GM12878 (cell line): Measurements from ENCODE around the gene HOXD13. TPM values are rescaled to one million over a fixed set of nuclear protein-coding genes. Genes with fewer than 3 reads are reported as not detected.

Experiments
- ATAC-seq: fragments of 200-7000 bp; cut with Tn5 transposase; 3 replicates; pipeline ENCODE4 v1.9.1; 2020; ENCODE audit warnings: mild to moderate bottlenecking, moderate library complexity
- BruUV-seq: library from RNA; stranded (reverse); fragments of 400-500 nt; replicated peaks from 2 replicates; lab custom pipeline; 2021; lab: Mats Ljungman, UMichigan
- CTCF ChIA-PET: fragments of 300-600 bp; sonication (Branson Sonifier 250); formaldehyde crosslinking; extraction: SDS; loops from one replicate; lab custom pipeline; 2021; ENCODE audit warnings: inconsistent platforms; lab: Yijun Ruan, JAX
- POLR2A ChIA-PET: fragments of 350-600 bp; formaldehyde crosslinking; extraction: SDS; loops from one replicate; lab custom pipeline; 2021; ENCODE audit warnings: inconsistent platforms; lab: Charles Lee
- RAD21 ChIA-PET: fragments of 300-600 bp; sonication (Branson Sonifier 250); formaldehyde crosslinking; loops from one replicate; lab custom pipeline; 2023; ENCODE audit warnings: antibody characterized with exemption; ENCODE audit not compliant: unreplicated experiment; lab: Charles Lee
- SMC1A ChIA-PET: fragments of 300-600 bp; sonication (Branson Sonifier 250); formaldehyde crosslinking; loops from one replicate; lab custom pipeline; 2023; ENCODE audit not compliant: unreplicated experiment, uncharacterized antibody; lab: Charles Lee
- DNase-seq: peaks from one replicate; pipeline ENCODE4 v3.0.0-alpha.2; 2011; ENCODE audit warnings: low read depth, low spot score
- FAIRE-seq: peaks from 3 replicates; lab custom pipeline; 2011; peaks lifted over from hg19 to GRCh38; lab: Jason Lieb, UNC
- H2AFZ ChIP-seq: 2 replicates; pipeline ENCODE4 v1.6.0; 2011; ENCODE audit warnings: low read depth, low read length, control low read depth; ENCODE audit not compliant: control insufficient read depth
- H3K27ac ChIP-seq: 2 replicates; pipeline ENCODE4 v1.5.1; 2011; ENCODE audit warnings: control low read depth; ENCODE audit not compliant: control insufficient read depth, insufficient read depth
- H3K27me3 ChIP-seq, 2 experiments: replicated peaks in 1 of 2; 2 replicates each; pipeline versions ENCODE4 v1.6.0 to v1.6.1; 2011; ENCODE audit warnings: low read length in 1 of 2; ENCODE audit not compliant: control insufficient read depth in 2 of 2, insufficient read depth in 2 of 2
- H3K36me3 ChIP-seq, 2 experiments: 2 replicates each; pipeline ENCODE4 v1.5.1; 2011; ENCODE audit warnings: low read length in 1 of 2; ENCODE audit not compliant: control insufficient read depth in 2 of 2, insufficient read depth in 2 of 2
- H3K4me1 ChIP-seq: 2 replicates; pipeline ENCODE4 v1.6.1; 2011; ENCODE audit warnings: mild to moderate bottlenecking, low read length, moderate library complexity, mixed read lengths; ENCODE audit not compliant: control insufficient read depth, insufficient read depth
- H3K4me2 ChIP-seq: 2 replicates; pipeline ENCODE4 v1.6.0; 2011; ENCODE audit warnings: control low read depth; ENCODE audit not compliant: control insufficient read depth, insufficient read depth
- H3K4me3 ChIP-seq: fragments of 200-600 bp; sonication (generic); 2 replicates; pipeline ENCODE4 v1.5.1; 2016
- H3K79me2 ChIP-seq: 2 replicates; pipeline ENCODE4 v1.6.0; 2011; ENCODE audit warnings: low read length; ENCODE audit not compliant: control insufficient read depth, insufficient read depth
- H3K9ac ChIP-seq: 2 replicates; pipeline ENCODE4 v1.8.0; 2011; ENCODE audit warnings: low read length, control low read depth, mixed read lengths; ENCODE audit not compliant: control insufficient read depth, insufficient read depth
- H3K9me3 ChIP-seq: replicated peaks from 3 replicates; pipeline ENCODE4 v1.5.1; 2011; ENCODE audit warnings: mild to moderate bottlenecking, low read length; ENCODE audit not compliant: control insufficient read depth, insufficient read depth
- H4K20me1 ChIP-seq: 2 replicates; pipeline ENCODE4 v1.6.0; 2011; ENCODE audit not compliant: control insufficient read depth, insufficient read depth
- ASH2L ChIP-seq: fragments of 300-600, 200-600 bp; sonication (generic); IDR thresholded peaks from 2 replicates; pipeline ENCODE4 v1.6.1; 2017; ENCODE audit warnings: low read depth, mild to moderate bottlenecking, borderline replicate concordance
- CHD2 ChIP-seq: IDR thresholded peaks from 2 replicates; pipeline ENCODE4 v1.6.1; 2011; ENCODE audit warnings: low read depth, low read length, improper control_type of control experiment, borderline replicate concordance
- CREM ChIP-seq: IDR thresholded peaks from 2 replicates; pipeline ENCODE4 v1.6.1; 2014; ENCODE audit warnings: antibody characterized with exemption, low read depth
- EGR1 ChIP-seq, 2 experiments: IDR thresholded peaks; 1 replicate in 1 of 2; 2 replicates in 1 of 2; pipeline ENCODE4 v1.6.1; 2011 to 2012; ENCODE audit warnings: low read depth in 2 of 2, low read length in 2 of 2, borderline replicate concordance in 1 of 2, mild to moderate bottlenecking in 1 of 2, moderate library complexity in 1 of 2
- EP300 ChIP-seq, 2 experiments: fragments of 150-350 bp in 1 of 2; IDR thresholded peaks; 2 replicates each; pipeline ENCODE4 v1.6.1; 2011 to 2012; ENCODE audit warnings: low read depth in 2 of 2, low read length in 2 of 2, borderline replicate concordance in 1 of 2, improper control_type of control experiment in 1 of 2, inconsistent platforms in 1 of 2; ENCODE audit not compliant: control insufficient read depth in 1 of 2
- FOXK2 ChIP-seq: fragments of 450-650 bp; IDR thresholded peaks from 2 replicates; pipeline ENCODE4 v1.6.1; 2017; ENCODE audit warnings: mild to moderate bottlenecking, moderate library complexity
- NBN ChIP-seq: fragments of 450-650 bp; IDR thresholded peaks from 2 replicates; pipeline ENCODE4 v1.6.1; 2016
- NFYB ChIP-seq: IDR thresholded peaks from 2 replicates; pipeline ENCODE4 v1.6.1; 2011; ENCODE audit warnings: low read depth, mild to moderate bottlenecking, low read length, improper control_type of control experiment, moderate library complexity; ENCODE audit not compliant: insufficient read depth
- RAD21 ChIP-seq: IDR thresholded peaks from 2 replicates; pipeline ENCODE4 v1.6.1; 2011; ENCODE audit warnings: mild to moderate bottlenecking, low read depth, low read length, moderate library complexity; ENCODE audit not compliant: insufficient read depth
- TAF1 ChIP-seq: IDR thresholded peaks from 2 replicates; pipeline ENCODE4 v1.6.1; 2011; ENCODE audit warnings: mild to moderate bottlenecking, low read depth, low read length, borderline replicate concordance
- TCF12 ChIP-seq: IDR thresholded peaks from 2 replicates; pipeline ENCODE4 v1.6.1; 2011; ENCODE audit warnings: low read depth, mild to moderate bottlenecking, low read length
- TCF7 ChIP-seq: IDR thresholded peaks from 2 replicates; pipeline ENCODE4 v1.6.1; 2014; ENCODE audit warnings: antibody characterized with exemption, borderline replicate concordance
- ZNF622 ChIP-seq: fragments of 450-650 bp; IDR thresholded peaks from 2 replicates; pipeline ENCODE4 v1.6.1; 2017; ENCODE audit warnings: mild to moderate bottlenecking, inconsistent platforms
- WGBS: methylation state at CpG from one replicate; pipeline ENCODE4 v1.1.6; 2016; ENCODE audit warnings: low lambda C conversion rate; ENCODE audit not compliant: insufficient replicate concordance, insufficient coverage; ENCODE audit errors: missing lambda C conversion rate; 5-methylcytosine and 5-hydroxymethylcytosine counted together
- in situ Hi-C: fragments of 300-500 bp; cut with MboI; formaldehyde crosslinking; loops from 9 replicates; pipeline ENCODE4 v1.14.3; 2018; ENCODE audit warnings: mixed read lengths
- intact Hi-C: fragments of 100-400 bp; cut with micrococcal nuclease; formaldehyde crosslinking; loops from one replicate; pipeline ENCODE4 v1.14.2; 2022; ENCODE audit not compliant: unreplicated experiment
- polyA plus RNA-seq, 11 experiments: library from polyadenylated mRNA; depleted of rRNA in 4 of 11; unstranded in 6 of 11; stranded (reverse) in 5 of 11; fragments of >200 nt; fragmentation: Nextera tagmentation in 4 of 11; fragmentation: Illumina TruSeq in 1 of 11; extraction: Ambion mirVana in 4 of 11; extraction: Trizol in 1 of 11; gene quantifications; 1 replicate in 1 of 11; 2 replicates in 10 of 11; pipeline versions ENCODE4 v1.2.1 to v1.2.3, GENCODE V29; 2011 to 2016; ENCODE audit warnings: inconsistent platforms in 2 of 11, missing spikeins in 2 of 11, low read depth in 1 of 11
- total RNA-seq, 4 experiments: library from RNA; depleted of rRNA in 3 of 4; stranded (reverse); fragments of >200 nt in 3 of 4; fragmentation: Illumina TruSeq in 1 of 4; extraction: Trizol in 1 of 4; gene quantifications; 2 replicates each; pipeline versions ENCODE4 v1.2.1 to v1.2.3, GENCODE V29; 2013 to 2021

HOXD13 gene
- total and polyA plus RNA-seq, 10 of the 15 experiments (the other 5 are each of a cell fraction or from before 2014, with no cell fraction given): not detected

DNA sequence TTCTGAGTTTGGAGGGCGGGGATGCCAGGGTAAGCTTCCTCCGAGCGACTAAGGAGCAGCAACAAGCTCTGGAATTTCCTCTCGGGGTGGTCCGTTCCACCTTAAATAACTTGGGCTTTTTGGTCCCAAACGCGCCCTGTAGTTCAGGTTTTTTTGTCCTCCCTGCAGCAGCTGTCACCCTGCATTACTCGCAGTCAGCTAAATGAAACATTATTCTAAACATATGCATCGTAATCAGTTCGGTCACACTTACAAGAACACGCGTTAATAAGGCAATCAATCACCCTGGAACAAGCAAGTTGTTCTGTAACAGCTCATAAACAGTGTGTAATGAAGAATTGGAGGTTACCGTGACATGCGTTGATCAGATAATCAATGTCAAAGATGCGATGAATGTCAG, 17.0 kb upstream of the HOXD13 start:
- DNase-seq (no peak), FAIRE-seq (no peak), ATAC-seq (no peak)
- Histone ChIP-seq H3K79me2 (no peaks in the 10 kb centered on the region), H3K27ac (no peak overlapping the region), H3K27me3 (peaks cover 6 to 31% of the 10 kb centered on the region in 2 experiments), H3K9ac (no peak overlapping the region), H4K20me1 (no peaks in the 10 kb centered on the region), H3K4me2 (no peak overlapping the region), H3K4me3 (no peak overlapping the region), H3K36me3 (no peaks in the 10 kb centered on the region), H3K4me1 (no peaks in the 10 kb centered on the region), H3K9me3 (peaks cover 2% of the 10 kb centered on the region; the same call in 2 of the 3 replicates), H2AFZ (no peak overlapping the region)
- BruUV-seq: no TSS peak
- SMC1A ChIA-PET: interaction anchor here (1.1 to 1.6 kb wide), 2 partner anchors 10 to 385 kb away, joined by 3 to 4 read pairs; no protein-coding TSS in a partner anchor
- in situ Hi-C loops (no loop called here), intact Hi-C loops (no loop called here)
- POLR2A ChIA-PET: no interaction called here
- CTCF ChIA-PET: interaction anchor here (0.8 to 2.0 kb wide), 3 partner anchors 22 to 388 kb away, joined by 3 to 8 read pairs (median 5); no protein-coding TSS in a partner anchor
- WGBS: 32% methylated on average over 15 of the region's 15 CpGs
- RAD21 ChIA-PET: no interaction called here
- TF ChIP-seq CHD2: no peak
- TF ChIP-seq EP300 (IDR thresholded peaks at IDR 0.05; ENCODE audit: borderline replicate concordance in 1 of 2, control insufficient read depth in 1 of 2, low read depth in 2 of 2, low read length in 2 of 2): no peak
- no peak for TF ChIP-seq EGR1 (IDR thresholded peaks at IDR 0.05; ENCODE audit: borderline replicate concordance in 1 of 2, low read depth in 2 of 2, low read length in 2 of 2)
- no peak for TF ChIP-seq NBN
- TF ChIP-seq ASH2L: no peak
- TF ChIP-seq RAD21: no peak
- TF ChIP-seq TCF12: no peak
- no peak for TF ChIP-seq ZNF622
- no peak for TF ChIP-seq NFYB
- no peak for TF ChIP-seq FOXK2
- TF ChIP-seq TCF7: no peak
- no peak for TF ChIP-seq CREM
- TF ChIP-seq TAF1: no peak
